ENCODE results near the gene NCOA5.

GRCh38 chr20:46018112-46018511 is 71.7 kb downstream of the NCOA5 start:
- TF ChIP-seq CTCF (conservative IDR thresholded peaks at IDR 0.05) (no peak), ZFX (IDR thresholded peaks at IDR 0.05) (no peak)
